ENCODE results near the gene GNPTAB.

GRCh38 chr12:101773650-101774162 lies 57.1 kb downstream of the GNPTAB start:
- TF ChIP-seq CTCF (IDR thresholded peaks at IDR 0.05) = peak in 11 of 12 donors; percentile 89 to 99 (median 95)
- no peak for TF ChIP-seq POLR2A (IDR thresholded peaks at IDR 0.05)
